Measurements from ENCODE around the gene TMEM11. TPM values are rescaled to one million over a fixed set of nuclear protein-coding genes. Genes with fewer than 3 reads are reported as not detected.

TMEM11 gene
- polyA plus RNA-seq, 1 donor from 2014 or later, result 44.2 TPM

DNA sequence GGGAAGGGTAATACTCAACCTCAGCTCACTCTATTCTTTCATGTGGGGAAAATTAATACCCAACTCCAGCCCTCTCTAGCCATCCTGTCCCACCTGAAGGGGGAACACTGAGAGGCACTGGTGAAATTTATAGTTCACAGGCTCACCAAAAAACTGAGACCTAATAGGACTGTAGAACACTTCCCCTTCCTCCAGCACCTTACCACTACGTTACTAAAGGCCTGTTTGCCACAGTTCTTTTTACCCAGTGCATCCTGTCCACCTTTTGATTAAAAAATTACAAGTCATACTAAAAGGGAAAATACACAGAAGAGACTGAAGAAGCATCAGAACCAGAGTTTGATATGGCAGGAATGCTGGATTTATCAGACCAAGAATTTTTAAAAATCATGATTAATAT lies 61.2 kb downstream of the TMEM11 start:
- H3K36me3 Mint-ChIP-seq, result peaks cover 6% of the 10 kb centered on the region
- peaks cover 10 to 17% (median 12%) of the 10 kb centered on the region in 3 donors for H3K4me1 Mint-ChIP-seq
- H3K27ac Mint-ChIP-seq, result no peak overlapping the region
- H3K4me3 Mint-ChIP-seq, result no peak overlapping the region
- peaks cover 8 to 34% (median 9%) of the 10 kb centered on the region in 3 donors for H3K9me3 Mint-ChIP-seq
- H3K27me3 Mint-ChIP-seq, result no peaks in the 10 kb centered on the region

DNA sequence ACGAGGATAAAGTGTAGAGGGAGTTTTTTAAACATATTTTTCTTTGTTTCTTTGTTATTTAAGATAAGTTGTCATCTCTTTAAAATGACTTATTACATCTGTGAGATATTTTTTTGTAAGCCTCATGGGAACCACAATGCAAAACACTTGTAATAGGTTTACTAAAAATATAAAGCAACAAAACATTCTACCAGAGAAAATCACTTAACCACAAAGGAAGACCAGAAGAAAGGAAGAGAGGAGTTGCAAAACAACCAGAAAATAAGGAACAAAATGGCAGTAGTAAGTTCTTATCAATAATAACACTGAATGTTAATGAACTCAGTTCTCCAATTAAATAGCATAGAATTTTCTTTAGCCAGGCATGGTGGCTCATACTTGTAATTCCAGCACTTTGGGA lies 64.3 kb downstream of the TMEM11 start:
- peak overlapping the region in 2 of 4 donors; percentile 24 to 63 for H3K4me3 Mint-ChIP-seq
- peaks cover 8% of the 10 kb centered on the region for H3K36me3 Mint-ChIP-seq
- H3K27me3 Mint-ChIP-seq, result no peaks in the 10 kb centered on the region
- peaks cover 1 to 22% (median 5%) of the 10 kb centered on the region in 3 donors for H3K9me3 Mint-ChIP-seq
- H3K4me1 Mint-ChIP-seq, result peaks cover 10 to 21% (median 12%) of the 10 kb centered on the region in 3 donors
- H3K27ac Mint-ChIP-seq, result no peak overlapping the region

Other genes with a start within 250 kb of the TMEM11 start
- 43.2 TPM for gene USP22, start 171.2 kb downstream of the TMEM11 start, polyA plus RNA-seq
- gene DHRS7B, start 87.2 kb downstream of the TMEM11 start, polyA plus RNA-seq, result 13.3 TPM
- gene NATD1, start 39.2 kb upstream of the TMEM11 start, polyA plus RNA-seq, result 0.45 TPM
- gene MAP2K3, start 70.5 kb upstream of the TMEM11 start, polyA plus RNA-seq, result 131 TPM
- not detected for gene KCNJ12, start 162.2 kb upstream of the TMEM11 start, polyA plus RNA-seq